ENCODE data around the gene PLPPR5.

The PLPPR5 gene

GRCh38 chr1:98949166-98949565 lies 55.5 kb downstream of the PLPPR5 start:
- no peak for DNase-seq
- H3K9ac ChIP-seq (ENCODE audit: low read length): no peak overlapping the region
- no CpG with 5 or more reads among the region's 2 CpGs for WGBS (ENCODE audit: extremely low coverage, insufficient coverage, low lambda C conversion rate)
- no peak overlapping the region for H3K56ac ChIP-seq (ENCODE audit: low read length)
- no peak overlapping the region for H4K5ac ChIP-seq (ENCODE audit: low read length)
- no peak overlapping the region for H3K23ac ChIP-seq (ENCODE audit: low read length)
- no peak overlapping the region for H4K8ac ChIP-seq (ENCODE audit: low read depth, low read length)
- H3K18ac ChIP-seq (ENCODE audit: low read length): no peak overlapping the region
- no peak overlapping the region for H2BK5ac ChIP-seq (ENCODE audit: low read length)
- no peak overlapping the region for H2AK5ac ChIP-seq (ENCODE audit: low read length)
- no peak overlapping the region for H3K27ac ChIP-seq (ENCODE audit: low read depth, low read length)
- H2BK120ac ChIP-seq (ENCODE audit: low read depth, low read length): no peak overlapping the region
- H3K4me2 ChIP-seq (ENCODE audit: low read length): no peak overlapping the region
- no peaks in the 10 kb centered on the region for H3K27me3 ChIP-seq (ENCODE audit: insufficient read depth, low read length, poor library complexity)
- H3K4me1 ChIP-seq (ENCODE audit: control insufficient read depth, low read depth, low read length): no peaks in the 10 kb centered on the region
- H3K36me3 ChIP-seq (ENCODE audit: control insufficient read depth, insufficient read depth, low read length): no peaks in the 10 kb centered on the region
- no peak overlapping the region for H2BK15ac ChIP-seq (replicated peaks; ENCODE audit: low read depth)
- H3K4me3 ChIP-seq (ENCODE audit: low read length): no peak overlapping the region
- no peaks in the 10 kb centered on the region for H3K79me1 ChIP-seq (ENCODE audit: low read length)
- H3K4ac ChIP-seq (ENCODE audit: low read depth, low read length): no peak overlapping the region
- no peaks in the 10 kb centered on the region for H3K79me2 ChIP-seq (ENCODE audit: control insufficient read depth, insufficient read depth, low read length)

- Histone ChIP-seq H3K79me1 (ENCODE audit: low read length) (no peaks in the 10 kb centered on the region), H3K79me2 (ENCODE audit: control insufficient read depth, insufficient read depth, low read length) (no peaks in the 10 kb centered on the region), H3K4me2 (ENCODE audit: low read length) (no peak overlapping the region), H3K4me1 (ENCODE audit: control insufficient read depth, low read depth, low read length) (no peaks in the 10 kb centered on the region), H3K4me3 (ENCODE audit: low read length) (no peak overlapping the region), H3K23ac (ENCODE audit: low read length) (no peak overlapping the region), H3K18ac (ENCODE audit: low read length) (no peak overlapping the region), H3K56ac (ENCODE audit: low read length) (no peak overlapping the region), H3K4ac (ENCODE audit: low read depth, low read length) (no peak overlapping the region), H3K9ac (ENCODE audit: low read length) (no peak overlapping the region), H2BK120ac (ENCODE audit: low read depth, low read length) (no peak overlapping the region), H2BK5ac (ENCODE audit: low read length) (no peak overlapping the region), H2AK5ac (ENCODE audit: low read length) (no peak overlapping the region), H3K36me3 (ENCODE audit: control insufficient read depth, insufficient read depth, low read length) (no peaks in the 10 kb centered on the region), H2BK15ac (replicated peaks; ENCODE audit: low read depth) (no peak overlapping the region), H4K5ac (ENCODE audit: low read length) (no peak overlapping the region), H4K8ac (ENCODE audit: low read depth, low read length) (no peak overlapping the region), H3K27ac (ENCODE audit: low read depth, low read length) (no peak overlapping the region), H3K27me3 (ENCODE audit: insufficient read depth, low read length, poor library complexity) (no peaks in the 10 kb centered on the region)
- DNase-seq: no peak
- no CpG with 5 or more reads among the region's 3 CpGs for WGBS (ENCODE audit: extremely low coverage, insufficient coverage, low lambda C conversion rate)
These were observed 57.6 kb downstream of the PLPPR5 start for GRCh38 chr1:98947071-98947470.

GRCh38 chr1:98940722-98941079 lies 64.0 kb downstream of the PLPPR5 start:
- Histone ChIP-seq H2BK5ac (ENCODE audit: low read length) (no peak overlapping the region), H3K9ac (ENCODE audit: low read length) (no peak overlapping the region), H3K4me2 (ENCODE audit: low read length) (no peak overlapping the region), H3K4me1 (ENCODE audit: control insufficient read depth, low read depth, low read length) (peaks cover 6% of the 10 kb centered on the region), H3K79me2 (ENCODE audit: control insufficient read depth, insufficient read depth, low read length) (no peaks in the 10 kb centered on the region), H3K79me1 (ENCODE audit: low read length) (no peaks in the 10 kb centered on the region), H3K56ac (ENCODE audit: low read length) (no peak overlapping the region), H4K5ac (ENCODE audit: low read length) (no peak overlapping the region), H2AK5ac (ENCODE audit: low read length) (no peak overlapping the region), H3K27ac (ENCODE audit: low read depth, low read length) (no peak overlapping the region), H3K27me3 (ENCODE audit: insufficient read depth, low read length, poor library complexity) (no peaks in the 10 kb centered on the region), H2BK15ac (replicated peaks; ENCODE audit: low read depth) (no peak overlapping the region), H4K8ac (ENCODE audit: low read depth, low read length) (no peak overlapping the region), H3K4ac (ENCODE audit: low read depth, low read length) (no peak overlapping the region), H2BK120ac (ENCODE audit: low read depth, low read length) (no peak overlapping the region), H3K4me3 (ENCODE audit: low read length) (no peak overlapping the region), H3K23ac (ENCODE audit: low read length) (no peak overlapping the region), H3K18ac (ENCODE audit: low read length) (no peak overlapping the region), H3K36me3 (ENCODE audit: control insufficient read depth, insufficient read depth, low read length) (no peaks in the 10 kb centered on the region)
- WGBS (ENCODE audit: extremely low coverage, insufficient coverage, low lambda C conversion rate): no CpG with 5 or more reads among the region's 4 CpGs
- DNase-seq: peak; percentile 40

- Histone ChIP-seq H3K27ac (ENCODE audit: low read depth, low read length) (no peak overlapping the region), H3K79me1 (ENCODE audit: low read length) (no peaks in the 10 kb centered on the region), H3K23ac (ENCODE audit: low read length) (no peak overlapping the region), H3K79me2 (ENCODE audit: control insufficient read depth, insufficient read depth, low read length) (no peaks in the 10 kb centered on the region), H3K18ac (ENCODE audit: low read length) (no peak overlapping the region), H4K8ac (ENCODE audit: low read depth, low read length) (no peak overlapping the region), H2AK5ac (ENCODE audit: low read length) (no peak overlapping the region), H3K27me3 (ENCODE audit: insufficient read depth, low read length, poor library complexity) (no peaks in the 10 kb centered on the region), H3K4me1 (ENCODE audit: control insufficient read depth, low read depth, low read length) (peaks cover 6% of the 10 kb centered on the region), H3K56ac (ENCODE audit: low read length) (no peak overlapping the region), H3K4me2 (ENCODE audit: low read length) (no peak overlapping the region), H3K4ac (ENCODE audit: low read depth, low read length) (no peak overlapping the region), H3K36me3 (ENCODE audit: control insufficient read depth, insufficient read depth, low read length) (no peaks in the 10 kb centered on the region), H2BK120ac (ENCODE audit: low read depth, low read length) (no peak overlapping the region), H2BK5ac (ENCODE audit: low read length) (no peak overlapping the region), H2BK15ac (replicated peaks; ENCODE audit: low read depth) (no peak overlapping the region), H3K9ac (ENCODE audit: low read length) (no peak overlapping the region), H4K5ac (ENCODE audit: low read length) (no peak overlapping the region), H3K4me3 (ENCODE audit: low read length) (no peak overlapping the region)
- DNase-seq: peak; percentile 16
- WGBS (ENCODE audit: extremely low coverage, insufficient coverage, low lambda C conversion rate): no CpG with 5 or more reads among the region's 4 CpGs
These were observed 64.5 kb downstream of the PLPPR5 start for GRCh38 chr1:98940069-98940721.

- no CpG with 5 or more reads among the region's 5 CpGs for WGBS (ENCODE audit: extremely low coverage, insufficient coverage, low lambda C conversion rate)
- DNase-seq: no peak
These were observed 65.2 kb downstream of the PLPPR5 start for GRCh38 chr1:98939471-98939870.

GRCh38 chr1:98937347-98937746 lies 67.3 kb downstream of the PLPPR5 start:
- Histone ChIP-seq H3K23ac (ENCODE audit: low read length) (no peak overlapping the region), H3K79me2 (ENCODE audit: control insufficient read depth, insufficient read depth, low read length) (no peaks in the 10 kb centered on the region), H3K4me1 (ENCODE audit: control insufficient read depth, low read depth, low read length) (peaks cover 6% of the 10 kb centered on the region), H2BK15ac (replicated peaks; ENCODE audit: low read depth) (no peak overlapping the region), H3K36me3 (ENCODE audit: control insufficient read depth, insufficient read depth, low read length) (no peaks in the 10 kb centered on the region), H3K27me3 (ENCODE audit: insufficient read depth, low read length, poor library complexity) (no peaks in the 10 kb centered on the region), H3K79me1 (ENCODE audit: low read length) (no peaks in the 10 kb centered on the region), H4K8ac (ENCODE audit: low read depth, low read length) (no peak overlapping the region), H2AK5ac (ENCODE audit: low read length) (no peak overlapping the region), H2BK120ac (ENCODE audit: low read depth, low read length) (no peak overlapping the region), H3K27ac (ENCODE audit: low read depth, low read length) (no peak overlapping the region), H3K4me2 (ENCODE audit: low read length) (no peak overlapping the region), H3K4ac (ENCODE audit: low read depth, low read length) (no peak overlapping the region), H3K9ac (ENCODE audit: low read length) (no peak overlapping the region), H4K5ac (ENCODE audit: low read length) (no peak overlapping the region), H2BK5ac (ENCODE audit: low read length) (no peak overlapping the region), H3K56ac (ENCODE audit: low read length) (no peak overlapping the region), H3K18ac (ENCODE audit: low read length) (no peak overlapping the region), H3K4me3 (ENCODE audit: low read length) (no peak overlapping the region)
- no peak for DNase-seq

More at GRCh38 chr1:98939471-98939870, 65.2 kb downstream of the PLPPR5 start:
- Histone ChIP-seq H3K9ac (ENCODE audit: low read length) (no peak overlapping the region), H3K4me3 (ENCODE audit: low read length) (no peak overlapping the region), H3K36me3 (ENCODE audit: control insufficient read depth, insufficient read depth, low read length) (no peaks in the 10 kb centered on the region), H4K5ac (ENCODE audit: low read length) (no peak overlapping the region), H3K79me2 (ENCODE audit: control insufficient read depth, insufficient read depth, low read length) (no peaks in the 10 kb centered on the region), H3K79me1 (ENCODE audit: low read length) (no peaks in the 10 kb centered on the region), H3K18ac (ENCODE audit: low read length) (no peak overlapping the region), H2BK120ac (ENCODE audit: low read depth, low read length) (no peak overlapping the region), H3K27me3 (ENCODE audit: insufficient read depth, low read length, poor library complexity) (no peaks in the 10 kb centered on the region), H3K56ac (ENCODE audit: low read length) (no peak overlapping the region), H3K4me2 (ENCODE audit: low read length) (no peak overlapping the region), H3K27ac (ENCODE audit: low read depth, low read length) (no peak overlapping the region), H3K23ac (ENCODE audit: low read length) (no peak overlapping the region), H2BK15ac (replicated peaks; ENCODE audit: low read depth) (no peak overlapping the region), H3K4ac (ENCODE audit: low read depth, low read length) (no peak overlapping the region), H2AK5ac (ENCODE audit: low read length) (no peak overlapping the region), H3K4me1 (ENCODE audit: control insufficient read depth, low read depth, low read length) (peaks cover 6% of the 10 kb centered on the region), H2BK5ac (ENCODE audit: low read length) (no peak overlapping the region), H4K8ac (ENCODE audit: low read depth, low read length) (no peak overlapping the region)
